ENCODE data around the gene RBM28.

RBM28 gene, protein sequence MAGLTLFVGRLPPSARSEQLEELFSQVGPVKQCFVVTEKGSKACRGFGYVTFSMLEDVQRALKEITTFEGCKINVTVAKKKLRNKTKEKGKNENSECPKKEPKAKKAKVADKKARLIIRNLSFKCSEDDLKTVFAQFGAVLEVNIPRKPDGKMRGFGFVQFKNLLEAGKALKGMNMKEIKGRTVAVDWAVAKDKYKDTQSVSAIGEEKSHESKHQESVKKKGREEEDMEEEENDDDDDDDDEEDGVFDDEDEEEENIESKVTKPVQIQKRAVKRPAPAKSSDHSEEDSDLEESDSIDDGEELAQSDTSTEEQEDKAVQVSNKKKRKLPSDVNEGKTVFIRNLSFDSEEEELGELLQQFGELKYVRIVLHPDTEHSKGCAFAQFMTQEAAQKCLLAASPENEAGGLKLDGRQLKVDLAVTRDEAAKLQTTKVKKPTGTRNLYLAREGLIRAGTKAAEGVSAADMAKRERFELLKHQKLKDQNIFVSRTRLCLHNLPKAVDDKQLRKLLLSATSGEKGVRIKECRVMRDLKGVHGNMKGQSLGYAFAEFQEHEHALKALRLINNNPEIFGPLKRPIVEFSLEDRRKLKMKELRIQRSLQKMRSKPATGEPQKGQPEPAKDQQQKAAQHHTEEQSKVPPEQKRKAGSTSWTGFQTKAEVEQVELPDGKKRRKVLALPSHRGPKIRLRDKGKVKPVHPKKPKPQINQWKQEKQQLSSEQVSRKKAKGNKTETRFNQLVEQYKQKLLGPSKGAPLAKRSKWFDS

DNA sequence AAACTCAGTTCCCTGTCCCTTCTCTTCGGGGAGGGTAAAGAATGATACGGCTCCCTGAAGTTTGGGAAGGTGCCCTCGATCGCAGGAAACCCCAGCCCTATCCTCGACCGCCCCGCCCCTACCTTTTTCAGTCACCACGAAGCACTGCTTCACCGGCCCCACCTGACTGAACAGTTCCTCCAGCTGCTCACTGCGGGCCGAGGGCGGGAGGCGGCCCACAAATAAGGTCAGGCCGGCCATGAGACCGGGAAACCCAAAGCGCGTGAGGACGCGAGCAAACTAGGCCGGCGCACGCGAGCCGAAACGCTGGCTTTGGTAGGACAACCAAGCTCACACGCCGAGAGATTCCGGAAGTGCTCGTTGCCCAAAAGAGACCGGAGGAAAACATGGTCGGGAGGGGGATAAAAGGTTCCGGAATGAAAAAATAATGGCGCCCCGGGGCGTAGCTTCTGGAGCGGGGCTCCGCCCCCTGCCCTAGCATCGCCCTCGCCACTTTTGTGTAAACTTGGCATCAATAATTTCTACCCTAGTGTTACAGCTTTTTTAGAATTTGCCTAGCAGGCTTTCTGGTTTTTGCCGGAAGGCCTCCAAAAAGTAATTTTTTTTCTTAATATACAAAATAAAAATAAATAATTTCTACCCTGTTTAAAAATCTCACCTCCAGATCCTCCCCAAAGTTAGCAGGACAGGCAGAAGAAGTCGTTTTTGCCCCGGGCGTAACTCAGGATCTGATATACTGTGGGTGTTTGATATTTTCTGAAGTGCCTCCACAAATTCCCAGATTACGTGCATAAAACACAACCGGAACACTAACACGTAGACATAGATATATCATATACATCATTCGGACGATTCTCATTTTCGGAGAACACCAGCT, at the start of gene RBM28:
Gene RBM28, minus strand, starts transcription at position 355 of the 877 bp plus-strand sequence. Its CDS starts 115 bp downstream, at position 240.
- peak within 1 kb of the TSS; percentile 88 for H3K4me3 ChIP-seq (ENCODE audit: low read depth, low read length)
- TF ChIP-seq, protein P1, sequence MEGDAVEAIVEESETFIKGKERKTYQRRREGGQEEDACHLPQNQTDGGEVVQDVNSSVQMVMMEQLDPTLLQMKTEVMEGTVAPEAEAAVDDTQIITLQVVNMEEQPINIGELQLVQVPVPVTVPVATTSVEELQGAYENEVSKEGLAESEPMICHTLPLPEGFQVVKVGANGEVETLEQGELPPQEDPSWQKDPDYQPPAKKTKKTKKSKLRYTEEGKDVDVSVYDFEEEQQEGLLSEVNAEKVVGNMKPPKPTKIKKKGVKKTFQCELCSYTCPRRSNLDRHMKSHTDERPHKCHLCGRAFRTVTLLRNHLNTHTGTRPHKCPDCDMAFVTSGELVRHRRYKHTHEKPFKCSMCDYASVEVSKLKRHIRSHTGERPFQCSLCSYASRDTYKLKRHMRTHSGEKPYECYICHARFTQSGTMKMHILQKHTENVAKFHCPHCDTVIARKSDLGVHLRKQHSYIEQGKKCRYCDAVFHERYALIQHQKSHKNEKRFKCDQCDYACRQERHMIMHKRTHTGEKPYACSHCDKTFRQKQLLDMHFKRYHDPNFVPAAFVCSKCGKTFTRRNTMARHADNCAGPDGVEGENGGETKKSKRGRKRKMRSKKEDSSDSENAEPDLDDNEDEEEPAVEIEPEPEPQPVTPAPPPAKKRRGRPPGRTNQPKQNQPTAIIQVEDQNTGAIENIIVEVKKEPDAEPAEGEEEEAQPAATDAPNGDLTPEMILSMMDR (IDR thresholded peaks at IDR 0.05; ENCODE audit: insufficient read depth, low read depth, low read length, missing control alignments) = no peak
- DNase-seq (ENCODE audit: low read depth) = peak; percentile 94

DNA sequence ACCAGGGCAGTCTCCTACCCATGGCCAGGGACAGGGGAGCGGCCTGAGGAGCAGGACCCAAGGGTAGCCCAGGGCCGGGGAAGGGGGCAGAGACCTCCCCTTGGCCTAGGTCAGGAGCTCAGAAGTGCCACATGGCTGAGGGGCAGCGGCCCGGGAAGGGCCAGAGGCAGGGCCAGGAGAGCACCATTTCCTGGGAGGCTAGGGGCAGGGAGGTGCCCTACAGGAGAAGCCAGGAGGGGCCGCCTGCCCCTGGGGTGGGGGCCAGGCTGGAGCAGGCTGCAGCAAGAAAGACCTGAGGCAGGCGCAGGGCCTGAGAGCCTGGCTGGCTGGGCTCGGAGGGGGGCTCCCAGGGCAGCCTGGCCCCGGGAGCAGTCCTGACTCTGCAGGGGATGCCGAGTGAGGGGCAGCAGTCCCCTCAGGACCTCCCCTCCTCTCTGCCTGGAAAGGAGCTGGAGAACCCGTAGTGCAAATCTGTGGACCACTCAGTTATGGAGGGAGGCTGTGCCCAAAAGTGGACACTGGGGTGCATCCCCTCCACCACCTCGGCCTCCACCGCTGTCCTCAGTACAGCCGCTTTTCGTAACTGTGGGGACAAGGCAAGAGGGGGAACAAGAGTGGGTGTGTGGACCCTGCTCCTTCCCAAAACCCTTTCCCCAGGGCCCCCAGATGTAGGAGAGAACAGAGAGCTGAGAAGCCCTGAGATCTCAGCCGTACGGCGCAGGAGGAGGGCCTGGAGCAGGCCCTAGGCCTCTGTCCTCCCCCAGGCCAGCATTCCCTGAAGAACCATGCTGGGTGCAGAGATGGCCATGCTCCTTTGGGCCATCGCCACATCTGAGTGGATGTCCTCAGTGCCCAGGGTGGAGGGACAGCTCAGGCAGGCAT, 49.0 kb upstream of the RBM28 start:
- no peak overlapping the region for H3K4me3 ChIP-seq (ENCODE audit: low read depth, low read length)
- no peak for DNase-seq (ENCODE audit: low read depth)
- TF ChIP-seq, protein P1 (IDR thresholded peaks at IDR 0.05; ENCODE audit: insufficient read depth, low read depth, low read length, missing control alignments) = no peak

DNA sequence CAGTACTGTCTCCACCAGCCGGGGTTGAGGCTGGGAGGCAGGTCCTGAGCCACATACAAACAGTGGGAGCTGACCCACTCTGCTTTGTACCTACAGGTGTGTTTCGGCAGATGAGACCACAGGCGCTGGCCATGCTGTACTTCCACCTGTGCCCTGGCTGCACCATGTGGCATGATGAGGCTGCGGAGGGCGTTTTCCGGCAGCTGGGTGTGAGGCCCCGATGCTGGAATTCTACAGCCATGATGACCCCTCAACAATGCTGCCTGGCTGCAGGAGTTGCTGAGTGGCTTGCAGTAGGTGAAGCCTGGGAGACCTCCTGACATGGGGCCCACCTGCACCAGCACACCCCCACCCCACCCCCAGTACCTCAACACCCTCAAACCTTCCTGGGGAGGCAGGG, 48.1 kb upstream of the RBM28 start:
- TF ChIP-seq, protein P1 (IDR thresholded peaks at IDR 0.05; ENCODE audit: insufficient read depth, low read depth, low read length, missing control alignments) = no peak
- DNase-seq (ENCODE audit: low read depth) = no peak
- no peak overlapping the region for H3K4me3 ChIP-seq (ENCODE audit: low read depth, low read length)

DNA sequence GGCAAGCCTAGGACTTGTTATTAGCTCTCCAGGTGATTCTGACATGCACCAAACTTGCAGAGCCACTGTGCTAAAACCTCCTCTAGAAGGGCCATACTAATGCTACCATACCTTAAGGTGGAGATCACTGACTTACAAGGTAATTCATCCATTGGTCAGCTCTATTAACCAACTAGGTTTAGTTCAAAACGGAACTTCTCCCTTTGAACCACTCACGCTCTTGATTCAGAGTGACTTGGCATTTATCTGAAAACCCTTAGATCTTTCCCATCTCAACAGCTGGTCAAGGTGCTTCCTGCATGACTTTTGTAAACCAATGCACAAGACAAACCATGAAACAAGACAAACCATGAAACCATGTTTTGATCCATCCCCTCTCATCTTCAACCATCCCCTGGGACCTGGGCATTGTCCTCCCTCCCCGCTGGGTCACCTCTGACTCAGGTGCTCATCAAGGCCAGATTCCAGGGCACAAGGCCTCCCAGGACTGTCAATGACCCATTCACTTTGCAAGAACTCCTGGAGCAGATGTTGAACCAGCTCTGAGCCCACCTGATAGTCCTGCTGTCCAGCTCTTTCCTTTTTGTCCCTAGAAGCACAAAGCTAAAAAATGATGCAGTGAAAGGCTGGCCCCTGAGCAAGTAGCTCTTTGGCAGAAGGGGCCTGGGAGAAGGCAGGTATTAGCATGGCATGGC, 47.3 kb upstream of the RBM28 start:
- DNase-seq (ENCODE audit: low read depth) = no peak
- H3K4me3 ChIP-seq (ENCODE audit: low read depth, low read length) = no peak overlapping the region
- TF ChIP-seq, protein P1 (IDR thresholded peaks at IDR 0.05; ENCODE audit: insufficient read depth, low read depth, low read length, missing control alignments) = no peak

DNA sequence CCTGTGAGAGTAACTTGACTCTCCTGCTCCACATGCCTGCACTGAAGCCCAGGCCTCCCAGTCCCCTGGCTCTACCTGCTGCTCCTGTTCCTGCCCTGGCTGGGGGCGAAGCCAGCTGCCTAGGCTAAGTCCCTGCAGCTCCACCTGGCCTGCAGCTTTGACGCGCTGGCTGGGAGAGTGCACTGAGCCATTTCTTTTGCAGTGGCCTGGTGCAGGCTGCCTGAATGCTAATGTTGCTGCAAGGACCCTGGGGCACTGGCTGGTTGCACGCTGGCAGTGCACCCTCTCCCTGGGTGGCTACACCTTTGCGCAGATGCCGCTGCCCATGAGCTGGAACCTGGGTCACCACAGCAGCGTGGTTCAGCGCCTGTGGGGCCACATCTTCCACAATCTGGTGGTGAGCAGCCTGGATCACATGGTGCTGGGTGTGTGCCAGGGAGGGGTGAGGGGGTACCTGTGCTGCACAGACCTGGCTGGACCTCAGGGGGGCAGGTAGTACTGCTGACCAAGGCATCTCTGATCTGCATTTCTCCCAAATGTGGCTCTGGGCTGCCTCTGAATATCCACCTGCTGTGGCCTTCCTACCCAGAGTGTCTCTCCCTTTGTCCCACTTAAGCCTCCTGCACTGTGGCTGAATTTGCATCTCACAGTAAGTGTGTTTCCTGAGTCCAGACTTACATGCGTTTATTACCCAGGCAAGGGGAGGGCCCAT, 46.1 kb upstream of the RBM28 start:
- no peak for DNase-seq (ENCODE audit: low read depth)
- no peak overlapping the region for H3K4me3 ChIP-seq (ENCODE audit: low read depth, low read length)
- TF ChIP-seq, protein P1 (IDR thresholded peaks at IDR 0.05; ENCODE audit: insufficient read depth, low read depth, low read length, missing control alignments) = no peak

Data from GM12865 (cell line).